ENCODE measurements around the gene NAT14.

GRCh38 chr19:55529636-55530234 is 44.7 kb downstream of the NAT14 start:
- TF ChIP-seq POLR2A (IDR thresholded peaks at IDR 0.05; ENCODE audit: low read length) (no peak), GATA1 (IDR thresholded peaks at IDR 0.05; ENCODE audit: low read depth, low read length) (no peak)
